Measurements from ENCODE around the gene ZBTB20. TPM values are rescaled to one million over a fixed set of nuclear protein-coding genes. Genes with fewer than 3 reads are reported as not detected.
A peak's percentile ranks its signal among the peaks of the same experiment; 100 is the strongest.

Gene ZBTB20
- total and polyA plus RNA-seq, 2 experiments from 2014 or later = 15.7 to 37.3 TPM

DNA sequence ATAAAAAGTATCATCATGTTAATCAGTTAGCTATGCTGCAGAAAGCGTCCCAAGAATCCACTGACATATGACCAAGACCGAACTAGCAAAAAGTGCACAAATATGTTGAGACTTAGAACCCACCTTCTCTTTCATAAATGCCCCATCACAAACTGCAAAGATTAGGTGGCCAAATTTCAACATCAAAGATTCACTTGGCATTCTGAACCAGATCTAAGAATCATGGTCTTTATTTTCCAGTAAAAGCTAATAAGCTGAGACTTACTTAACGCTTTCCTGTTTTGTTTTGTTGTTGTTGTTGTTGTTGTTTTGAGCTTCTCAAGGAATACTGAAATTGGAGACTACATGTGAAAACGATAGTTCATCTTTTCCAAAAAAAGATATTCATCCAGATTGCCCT is 62.4 kb downstream of the ZBTB20 start:
- no peaks in the 10 kb centered on the region for H3K9me3 ChIP-seq (ENCODE audit: low read depth)
- no peaks in the 10 kb centered on the region for H3K36me3 ChIP-seq
- TF ChIP-seq, protein P1, sequence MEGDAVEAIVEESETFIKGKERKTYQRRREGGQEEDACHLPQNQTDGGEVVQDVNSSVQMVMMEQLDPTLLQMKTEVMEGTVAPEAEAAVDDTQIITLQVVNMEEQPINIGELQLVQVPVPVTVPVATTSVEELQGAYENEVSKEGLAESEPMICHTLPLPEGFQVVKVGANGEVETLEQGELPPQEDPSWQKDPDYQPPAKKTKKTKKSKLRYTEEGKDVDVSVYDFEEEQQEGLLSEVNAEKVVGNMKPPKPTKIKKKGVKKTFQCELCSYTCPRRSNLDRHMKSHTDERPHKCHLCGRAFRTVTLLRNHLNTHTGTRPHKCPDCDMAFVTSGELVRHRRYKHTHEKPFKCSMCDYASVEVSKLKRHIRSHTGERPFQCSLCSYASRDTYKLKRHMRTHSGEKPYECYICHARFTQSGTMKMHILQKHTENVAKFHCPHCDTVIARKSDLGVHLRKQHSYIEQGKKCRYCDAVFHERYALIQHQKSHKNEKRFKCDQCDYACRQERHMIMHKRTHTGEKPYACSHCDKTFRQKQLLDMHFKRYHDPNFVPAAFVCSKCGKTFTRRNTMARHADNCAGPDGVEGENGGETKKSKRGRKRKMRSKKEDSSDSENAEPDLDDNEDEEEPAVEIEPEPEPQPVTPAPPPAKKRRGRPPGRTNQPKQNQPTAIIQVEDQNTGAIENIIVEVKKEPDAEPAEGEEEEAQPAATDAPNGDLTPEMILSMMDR (IDR thresholded peaks at IDR 0.05; ENCODE audit: low read depth, low read length) = no peak
- H3K4me1 ChIP-seq (ENCODE audit: low read depth) = no peaks in the 10 kb centered on the region
- no peak for DNase-seq (ENCODE audit: low read depth in 1 of 2, low spot score in 1 of 2)
- H3K27me3 ChIP-seq = no peaks in the 10 kb centered on the region
- H3K27ac ChIP-seq = no peak overlapping the region
- no peak overlapping the region for H3K4me3 ChIP-seq

DNA sequence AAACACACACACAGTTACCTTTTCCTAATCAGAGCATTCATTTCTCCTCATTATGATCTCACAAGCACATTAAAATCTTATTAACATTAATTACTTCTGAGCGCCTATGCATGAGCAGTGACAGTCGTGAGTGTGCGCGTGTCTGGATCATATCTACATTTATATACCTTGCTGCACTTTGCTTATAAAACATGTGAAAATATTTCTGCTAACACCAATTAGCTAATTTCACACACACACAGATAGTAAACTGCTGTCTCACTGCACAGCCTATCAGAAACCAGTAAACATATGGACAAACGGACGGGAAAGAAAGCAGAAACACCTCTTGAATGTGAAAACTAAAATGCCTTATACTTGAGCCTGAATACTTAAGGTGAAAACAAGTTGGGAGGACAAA is 64.8 kb downstream of the ZBTB20 start:
- no peak for DNase-seq (ENCODE audit: low read depth in 1 of 2, low spot score in 1 of 2)
- Histone ChIP-seq H3K4me1 (ENCODE audit: low read depth) (no peaks in the 10 kb centered on the region), H3K36me3 (no peaks in the 10 kb centered on the region), H3K27ac (no peak overlapping the region), H3K27me3 (no peaks in the 10 kb centered on the region), H3K9me3 (ENCODE audit: low read depth) (no peaks in the 10 kb centered on the region), H3K4me3 (no peak overlapping the region)
- TF ChIP-seq, protein P1 (IDR thresholded peaks at IDR 0.05; ENCODE audit: low read depth, low read length) = no peak

DNA sequence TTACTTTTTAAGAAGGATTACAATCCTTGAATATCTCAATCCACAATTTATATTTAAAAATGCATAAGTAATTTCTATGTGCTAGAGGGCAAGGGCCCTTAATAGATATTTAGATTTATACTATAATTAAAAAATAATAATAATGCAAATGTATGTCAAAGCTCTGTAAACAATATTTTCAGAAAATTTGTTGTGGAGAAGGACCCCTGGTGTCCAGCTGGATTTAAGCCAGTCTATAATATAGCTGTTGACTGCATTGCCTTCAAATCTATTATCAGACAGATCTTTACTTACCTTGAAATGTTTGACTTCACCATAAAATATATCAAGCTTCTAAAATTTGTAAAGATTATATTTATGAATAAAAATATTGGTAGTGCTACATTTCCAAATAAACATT is 65.6 kb downstream of the ZBTB20 start:
- H3K4me1 ChIP-seq (ENCODE audit: low read depth) = no peaks in the 10 kb centered on the region
- no peaks in the 10 kb centered on the region for H3K27me3 ChIP-seq
- TF ChIP-seq, protein P1 (IDR thresholded peaks at IDR 0.05; ENCODE audit: low read depth, low read length) = no peak
- no peaks in the 10 kb centered on the region for H3K9me3 ChIP-seq (ENCODE audit: low read depth)
- DNase-seq (ENCODE audit: low read depth in 1 of 2, low spot score in 1 of 2) = no peak
- H3K36me3 ChIP-seq = no peaks in the 10 kb centered on the region
- H3K4me3 ChIP-seq = no peak overlapping the region
- H3K27ac ChIP-seq = no peak overlapping the region

DNA sequence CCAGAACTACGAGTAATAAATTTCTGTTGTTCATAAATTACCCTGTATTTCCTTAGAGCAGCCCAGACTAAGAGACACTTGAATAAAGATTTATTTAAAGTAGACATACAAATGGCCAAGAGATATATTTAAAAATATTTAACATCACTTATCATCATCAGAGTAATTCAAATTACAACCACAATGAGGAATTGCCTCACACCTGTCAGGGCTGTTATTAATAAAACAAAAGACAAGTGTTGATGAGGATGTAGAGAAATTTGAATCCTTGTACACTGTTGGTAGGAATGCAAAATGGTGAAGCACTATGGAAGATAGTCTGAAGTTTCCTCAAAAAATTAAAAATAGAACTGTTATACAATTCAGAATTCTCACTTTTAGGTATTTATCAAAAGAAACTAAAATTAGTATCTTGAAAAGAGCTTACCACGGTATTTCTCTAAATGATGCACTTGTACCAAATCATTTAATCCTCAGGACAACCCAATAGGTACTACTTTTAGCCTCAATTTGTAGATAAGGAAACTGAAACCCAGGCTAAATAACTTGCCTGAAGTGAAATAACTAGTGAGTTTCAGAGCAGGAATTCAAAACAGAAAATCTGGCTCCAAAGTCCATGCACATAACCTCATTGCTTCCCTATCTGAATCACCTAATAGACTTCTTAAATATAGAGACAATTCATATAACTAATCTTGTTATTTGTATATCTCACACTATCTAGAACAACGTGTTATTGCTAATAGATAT is 69.4 kb downstream of the ZBTB20 start:
- TF ChIP-seq, protein P1 (IDR thresholded peaks at IDR 0.05; ENCODE audit: low read depth, low read length) = no peak
- no peak overlapping the region for H3K27ac ChIP-seq
- H3K4me3 ChIP-seq = no peak overlapping the region
- H3K36me3 ChIP-seq = no peaks in the 10 kb centered on the region
- no peak for DNase-seq (ENCODE audit: low read depth in 1 of 2, low spot score in 1 of 2)
- no peaks in the 10 kb centered on the region for H3K9me3 ChIP-seq (ENCODE audit: low read depth)
- H3K27me3 ChIP-seq = no peaks in the 10 kb centered on the region
- no peaks in the 10 kb centered on the region for H3K4me1 ChIP-seq (ENCODE audit: low read depth)

DNA sequence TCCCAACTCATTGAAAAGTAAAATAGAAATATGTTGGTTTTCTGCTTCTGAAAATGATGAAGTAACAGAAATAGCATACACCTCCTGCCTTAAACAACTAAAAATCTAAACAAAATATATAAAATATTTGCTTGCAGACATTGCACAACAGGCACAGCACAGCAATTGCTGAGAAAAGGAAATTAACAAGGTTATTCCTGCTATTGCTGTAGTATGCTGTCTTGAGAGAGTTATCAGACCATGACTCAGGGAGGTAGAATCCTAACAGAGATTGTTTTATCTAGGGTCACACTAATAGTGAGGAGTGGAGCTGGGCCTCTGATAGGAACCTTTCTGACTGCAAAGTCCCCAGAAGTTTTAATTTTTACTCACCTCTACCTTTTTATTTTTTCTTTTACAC is 72.6 kb downstream of the ZBTB20 start:
- no peak overlapping the region for H3K4me3 ChIP-seq
- H3K27me3 ChIP-seq = no peaks in the 10 kb centered on the region
- no peaks in the 10 kb centered on the region for H3K9me3 ChIP-seq (ENCODE audit: low read depth)
- H3K4me1 ChIP-seq (ENCODE audit: low read depth) = no peaks in the 10 kb centered on the region
- TF ChIP-seq, protein P1 (IDR thresholded peaks at IDR 0.05; ENCODE audit: low read depth, low read length) = no peak
- peak; percentile 6 to 58 for DNase-seq (ENCODE audit: low read depth in 1 of 2, low spot score in 1 of 2)
- no peak overlapping the region for H3K27ac ChIP-seq
- H3K36me3 ChIP-seq = no peaks in the 10 kb centered on the region
